ENCODE results near the gene MYBBP1A.

Gene MYBBP1A

GRCh38 chr17:4527134-4527533 lies 28.1 kb downstream of the MYBBP1A start:
- H3K79me2 ChIP-seq (ENCODE audit: insufficient read depth, low read depth): no peaks in the 10 kb centered on the region
- no peak overlapping the region for H3K27ac ChIP-seq
- TF ChIP-seq, protein P1, sequence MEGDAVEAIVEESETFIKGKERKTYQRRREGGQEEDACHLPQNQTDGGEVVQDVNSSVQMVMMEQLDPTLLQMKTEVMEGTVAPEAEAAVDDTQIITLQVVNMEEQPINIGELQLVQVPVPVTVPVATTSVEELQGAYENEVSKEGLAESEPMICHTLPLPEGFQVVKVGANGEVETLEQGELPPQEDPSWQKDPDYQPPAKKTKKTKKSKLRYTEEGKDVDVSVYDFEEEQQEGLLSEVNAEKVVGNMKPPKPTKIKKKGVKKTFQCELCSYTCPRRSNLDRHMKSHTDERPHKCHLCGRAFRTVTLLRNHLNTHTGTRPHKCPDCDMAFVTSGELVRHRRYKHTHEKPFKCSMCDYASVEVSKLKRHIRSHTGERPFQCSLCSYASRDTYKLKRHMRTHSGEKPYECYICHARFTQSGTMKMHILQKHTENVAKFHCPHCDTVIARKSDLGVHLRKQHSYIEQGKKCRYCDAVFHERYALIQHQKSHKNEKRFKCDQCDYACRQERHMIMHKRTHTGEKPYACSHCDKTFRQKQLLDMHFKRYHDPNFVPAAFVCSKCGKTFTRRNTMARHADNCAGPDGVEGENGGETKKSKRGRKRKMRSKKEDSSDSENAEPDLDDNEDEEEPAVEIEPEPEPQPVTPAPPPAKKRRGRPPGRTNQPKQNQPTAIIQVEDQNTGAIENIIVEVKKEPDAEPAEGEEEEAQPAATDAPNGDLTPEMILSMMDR (conservative IDR thresholded peaks at IDR 0.05; ENCODE audit: low read depth, low read length): no peak
- no peak overlapping the region for H2AFZ ChIP-seq (ENCODE audit: low read depth)
- H4K20me1 ChIP-seq (ENCODE audit: insufficient read depth): no peaks in the 10 kb centered on the region
- H3K27me3 ChIP-seq (ENCODE audit: insufficient read depth, low read depth): peaks cover 19% of the 10 kb centered on the region; the same call in 1 of the 2 replicates
- H3K36me3 ChIP-seq (ENCODE audit: insufficient read depth): no peaks in the 10 kb centered on the region
- H3K4me1 ChIP-seq (ENCODE audit: low read depth, poor library complexity, severe bottlenecking): no peaks in the 10 kb centered on the region
- H3K4me3 ChIP-seq (IDR thresholded peaks at IDR 0.05; ENCODE audit: insufficient read depth, low read depth, low read length): no peak overlapping the region
- no peak overlapping the region for H3K9ac ChIP-seq
- H3K4me2 ChIP-seq: no peak overlapping the region

GRCh38 chr17:4525691-4526397 lies 29.3 kb downstream of the MYBBP1A start:
- Histone ChIP-seq H3K27me3 (ENCODE audit: insufficient read depth, low read depth) (peaks cover 10% of the 10 kb centered on the region; the same call in 1 of the 2 replicates), H4K20me1 (ENCODE audit: insufficient read depth) (no peaks in the 10 kb centered on the region), H2AFZ (ENCODE audit: low read depth) (no peak overlapping the region), H3K4me3 (IDR thresholded peaks at IDR 0.05; ENCODE audit: insufficient read depth, low read depth, low read length) (no peak overlapping the region), H3K79me2 (ENCODE audit: insufficient read depth, low read depth) (no peaks in the 10 kb centered on the region), H3K9ac (no peak overlapping the region), H3K27ac (no peak overlapping the region), H3K36me3 (ENCODE audit: insufficient read depth) (no peaks in the 10 kb centered on the region), H3K4me1 (ENCODE audit: low read depth, poor library complexity, severe bottlenecking) (no peaks in the 10 kb centered on the region), H3K4me2 (no peak overlapping the region)
- TF ChIP-seq, protein P1 (conservative IDR thresholded peaks at IDR 0.05; ENCODE audit: low read depth, low read length): no peak

DNA sequence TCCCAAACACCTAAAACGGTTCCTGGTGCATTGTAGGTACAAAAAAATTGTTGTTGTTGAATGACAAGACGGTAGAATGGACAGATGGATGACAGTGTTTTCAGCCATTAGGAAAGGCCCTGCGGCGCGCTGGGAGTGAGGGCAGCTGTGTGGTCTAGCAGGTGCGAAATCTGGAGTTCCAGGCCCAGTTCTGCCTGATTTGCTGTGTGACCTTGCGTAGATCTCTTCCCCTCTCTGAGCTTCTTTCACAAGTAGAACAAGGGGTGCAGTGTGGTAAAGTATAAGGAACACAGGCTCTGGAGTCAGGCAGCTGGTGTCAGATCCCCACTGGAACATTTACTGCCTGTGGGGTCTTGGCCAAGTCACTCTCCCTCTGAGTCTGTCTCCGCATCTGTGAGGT lies 31.2 kb downstream of the MYBBP1A start:
- H3K4me1 ChIP-seq (ENCODE audit: low read depth, poor library complexity, severe bottlenecking): no peaks in the 10 kb centered on the region
- no peaks in the 10 kb centered on the region for H3K36me3 ChIP-seq (ENCODE audit: insufficient read depth)
- no peak overlapping the region for H3K4me2 ChIP-seq
- H3K9ac ChIP-seq: no peak overlapping the region
- peaks cover 7% of the 10 kb centered on the region; the same call in 1 of the 2 replicates for H3K27me3 ChIP-seq (ENCODE audit: insufficient read depth, low read depth)
- H2AFZ ChIP-seq (ENCODE audit: low read depth): no peak overlapping the region
- TF ChIP-seq, protein P1 (conservative IDR thresholded peaks at IDR 0.05; ENCODE audit: low read depth, low read length): no peak
- no peak overlapping the region for H3K4me3 ChIP-seq (IDR thresholded peaks at IDR 0.05; ENCODE audit: insufficient read depth, low read depth, low read length)
- H4K20me1 ChIP-seq (ENCODE audit: insufficient read depth): no peaks in the 10 kb centered on the region
- H3K79me2 ChIP-seq (ENCODE audit: insufficient read depth, low read depth): no peaks in the 10 kb centered on the region
- no peak overlapping the region for H3K27ac ChIP-seq

GRCh38 chr17:4522661-4523060 lies 32.5 kb downstream of the MYBBP1A start:
- no peak overlapping the region for H3K4me3 ChIP-seq (IDR thresholded peaks at IDR 0.05; ENCODE audit: insufficient read depth, low read depth, low read length)

More at GRCh38 chr17:4522661-4523060, 32.5 kb downstream of the MYBBP1A start:
- H4K20me1 ChIP-seq (ENCODE audit: insufficient read depth): no peaks in the 10 kb centered on the region
- H3K4me2 ChIP-seq: no peak overlapping the region
- peaks cover 7% of the 10 kb centered on the region; the same call in 1 of the 2 replicates for H3K27me3 ChIP-seq (ENCODE audit: insufficient read depth, low read depth)
- H3K9ac ChIP-seq: no peak overlapping the region
- H3K27ac ChIP-seq: no peak overlapping the region
- no peaks in the 10 kb centered on the region for H3K79me2 ChIP-seq (ENCODE audit: insufficient read depth, low read depth)
- no peak overlapping the region for H2AFZ ChIP-seq (ENCODE audit: low read depth)
- H3K4me1 ChIP-seq (ENCODE audit: low read depth, poor library complexity, severe bottlenecking): no peaks in the 10 kb centered on the region
- TF ChIP-seq, protein P1 (conservative IDR thresholded peaks at IDR 0.05; ENCODE audit: low read depth, low read length): no peak
- no peaks in the 10 kb centered on the region for H3K36me3 ChIP-seq (ENCODE audit: insufficient read depth)

All from KMS-11 (cell line).